Neural progenitor cell (in vitro differentiated cells): ENCODE results near the gene RALGAPA1. TPM values are rescaled to one million over a fixed set of nuclear protein-coding genes. Genes with fewer than 3 reads are reported as not detected.

Experiments used
- DNase-seq: peaks from one replicate; pipeline ENCODE4 v3.0.0-alpha.2; 2016; ENCODE audit warnings: low spot score
- H2AFZ ChIP-seq: fragments of 200-600 bp; sonication (generic); replicated peaks from 2 replicates; pipeline ENCODE4 v1.6.1; 2016; ENCODE audit warnings: antibody characterized with exemption
- H3F3A ChIP-seq: fragments of 200-600 bp; sonication (generic); 2 replicates; pipeline ENCODE4 v1.6.1; 2016; ENCODE audit warnings: antibody characterized with exemption, low read depth
- H3K27ac ChIP-seq: fragments of 200-600 bp; sonication (generic); 2 replicates; pipeline ENCODE4 v1.5.1; 2016; ENCODE audit warnings: mild to moderate bottlenecking
- H3K27me3 ChIP-seq: fragments of 200-600 bp; sonication (generic); 2 replicates; pipeline ENCODE4 v1.6.1; 2016; ENCODE audit warnings: mild to moderate bottlenecking, moderate library complexity
- H3K36me3 ChIP-seq: fragments of 200-600 bp; sonication (generic); 2 replicates; pipeline ENCODE4 v1.5.1; 2016
- H3K4me1 ChIP-seq: fragments of 200-600 bp; sonication (generic); 2 replicates; pipeline ENCODE4 v1.6.1; 2016; ENCODE audit warnings: mixed run types
- H3K4me2 ChIP-seq: fragments of 200-600 bp; sonication (generic); 2 replicates; pipeline ENCODE4 v1.6.1; 2016
- H3K4me3 ChIP-seq: fragments of 200-600 bp; sonication (generic); 2 replicates; pipeline ENCODE4 v1.5.1; 2016
- H3K79me2 ChIP-seq: fragments of 200-600 bp; sonication (generic); 2 replicates; pipeline ENCODE4 v1.6.1; 2016; ENCODE audit warnings: low read depth
- H3K9ac ChIP-seq: fragments of 200-600 bp; sonication (generic); 2 replicates; pipeline ENCODE4 v1.6.1; 2016
- H3K9me3 ChIP-seq: fragments of 200-600 bp; sonication (generic); 2 replicates; pipeline ENCODE4 v1.5.1; 2016; ENCODE audit warnings: low read depth
- H4K20me1 ChIP-seq: fragments of 200-600 bp; sonication (generic); 2 replicates; pipeline ENCODE4 v1.6.1; 2016; ENCODE audit warnings: low read depth
- H3K27ac Mint-ChIP-seq: 3 replicates; pipeline ENCODE4 v1.8.0; 2021; ENCODE audit warnings: mixed read lengths
- H3K27me3 Mint-ChIP-seq: 2 replicates; pipeline ENCODE4 v1.8.0; 2022; ENCODE audit warnings: low read depth, mild to moderate bottlenecking, inconsistent platforms, moderate library complexity, mixed read lengths; ENCODE audit not compliant: insufficient read depth
- H3K36me3 Mint-ChIP-seq: 3 replicates; pipeline ENCODE4 v1.8.0; 2021; ENCODE audit warnings: mixed read lengths
- H3K4me1 Mint-ChIP-seq: 3 replicates; pipeline ENCODE4 v1.8.0; 2021; ENCODE audit warnings: mixed read lengths
- H3K4me3 Mint-ChIP-seq: 3 replicates; pipeline ENCODE4 v1.8.0; 2021; ENCODE audit warnings: mild to moderate bottlenecking, moderate library complexity, mixed read lengths
- H3K9me3 Mint-ChIP-seq: 3 replicates; pipeline ENCODE4 v1.8.0; 2020; ENCODE audit warnings: mixed read lengths
- EZH2 ChIP-seq: fragments of 200-600 bp; sonication (generic); IDR thresholded peaks from 2 replicates; pipeline ENCODE4 v1.6.1; 2017; ENCODE audit warnings: antibody characterized with exemption, mild to moderate bottlenecking, moderate library complexity
- EZH2phosphoT487 ChIP-seq: fragments of 200-600 bp; sonication (generic); IDR thresholded peaks from 2 replicates; pipeline ENCODE4 v1.6.1; 2017; ENCODE audit warnings: antibody characterized with exemption
- total RNA-seq: library from RNA; depleted of rRNA; stranded (reverse); fragments of >200 nt; gene quantifications from 2 replicates; pipeline ENCODE4 v1.2.3, GENCODE V29; 2015; ENCODE audit warnings: low replicate concordance
- TF ChIP-seq, protein P1 (sequence below): fragments of 200-600 bp; sonication (generic); IDR thresholded peaks from 2 replicates; pipeline ENCODE4 v1.5.1; 2017; ENCODE audit warnings: antibody characterized with exemption, mild to moderate bottlenecking

Gene RALGAPA1
- total RNA-seq, 1 donor from 2014 or later = 31.7 TPM

DNA sequence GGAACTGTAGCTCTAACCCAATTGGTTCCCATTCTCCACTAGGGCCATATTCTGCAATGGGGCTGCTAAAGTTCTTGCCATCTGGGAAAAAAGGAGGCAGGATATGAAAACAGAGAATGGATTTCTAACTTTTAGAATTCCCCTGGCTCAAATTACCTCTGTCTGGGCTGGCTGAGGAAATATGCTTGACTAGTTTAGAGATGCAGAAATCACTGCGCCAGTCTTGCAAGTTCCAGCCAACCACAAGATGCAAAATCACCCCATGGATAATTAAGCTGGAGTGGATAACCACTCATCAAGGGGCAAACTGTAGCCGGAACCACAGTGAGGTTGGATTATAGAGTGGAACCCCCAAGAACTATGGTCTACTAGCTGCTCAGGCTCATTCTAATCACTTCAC lies 126.3 kb downstream of the RALGAPA1 start:
- TF ChIP-seq, protein P1, sequence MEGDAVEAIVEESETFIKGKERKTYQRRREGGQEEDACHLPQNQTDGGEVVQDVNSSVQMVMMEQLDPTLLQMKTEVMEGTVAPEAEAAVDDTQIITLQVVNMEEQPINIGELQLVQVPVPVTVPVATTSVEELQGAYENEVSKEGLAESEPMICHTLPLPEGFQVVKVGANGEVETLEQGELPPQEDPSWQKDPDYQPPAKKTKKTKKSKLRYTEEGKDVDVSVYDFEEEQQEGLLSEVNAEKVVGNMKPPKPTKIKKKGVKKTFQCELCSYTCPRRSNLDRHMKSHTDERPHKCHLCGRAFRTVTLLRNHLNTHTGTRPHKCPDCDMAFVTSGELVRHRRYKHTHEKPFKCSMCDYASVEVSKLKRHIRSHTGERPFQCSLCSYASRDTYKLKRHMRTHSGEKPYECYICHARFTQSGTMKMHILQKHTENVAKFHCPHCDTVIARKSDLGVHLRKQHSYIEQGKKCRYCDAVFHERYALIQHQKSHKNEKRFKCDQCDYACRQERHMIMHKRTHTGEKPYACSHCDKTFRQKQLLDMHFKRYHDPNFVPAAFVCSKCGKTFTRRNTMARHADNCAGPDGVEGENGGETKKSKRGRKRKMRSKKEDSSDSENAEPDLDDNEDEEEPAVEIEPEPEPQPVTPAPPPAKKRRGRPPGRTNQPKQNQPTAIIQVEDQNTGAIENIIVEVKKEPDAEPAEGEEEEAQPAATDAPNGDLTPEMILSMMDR = no peak
- TF ChIP-seq EZH2phosphoT487 (no peak), EZH2 (no peak)
- Histone ChIP-seq H3K36me3 (no peaks in the 10 kb centered on the region), H3K9ac (no peak overlapping the region), H3K9me3 (no peaks in the 10 kb centered on the region), H3K79me2 (no peaks in the 10 kb centered on the region), H4K20me1 (no peaks in the 10 kb centered on the region), H3K27me3 (no peaks in the 10 kb centered on the region), H3K4me1 (no peaks in the 10 kb centered on the region), H3K4me2 (no peak overlapping the region), H3F3A (no peaks in the 10 kb centered on the region), H3K27ac (no peak overlapping the region), H3K4me3 (no peak overlapping the region), H2AFZ (no peak overlapping the region)
- Mint-ChIP-seq H3K9me3 (no peaks in the 10 kb centered on the region), H3K36me3 (peaks cover 2% of the 10 kb centered on the region), H3K27ac (no peak overlapping the region), H3K4me3 (no peak overlapping the region), H3K27me3 (no peaks in the 10 kb centered on the region), H3K4me1 (peaks cover 6% of the 10 kb centered on the region)
- no peak for DNase-seq

DNA sequence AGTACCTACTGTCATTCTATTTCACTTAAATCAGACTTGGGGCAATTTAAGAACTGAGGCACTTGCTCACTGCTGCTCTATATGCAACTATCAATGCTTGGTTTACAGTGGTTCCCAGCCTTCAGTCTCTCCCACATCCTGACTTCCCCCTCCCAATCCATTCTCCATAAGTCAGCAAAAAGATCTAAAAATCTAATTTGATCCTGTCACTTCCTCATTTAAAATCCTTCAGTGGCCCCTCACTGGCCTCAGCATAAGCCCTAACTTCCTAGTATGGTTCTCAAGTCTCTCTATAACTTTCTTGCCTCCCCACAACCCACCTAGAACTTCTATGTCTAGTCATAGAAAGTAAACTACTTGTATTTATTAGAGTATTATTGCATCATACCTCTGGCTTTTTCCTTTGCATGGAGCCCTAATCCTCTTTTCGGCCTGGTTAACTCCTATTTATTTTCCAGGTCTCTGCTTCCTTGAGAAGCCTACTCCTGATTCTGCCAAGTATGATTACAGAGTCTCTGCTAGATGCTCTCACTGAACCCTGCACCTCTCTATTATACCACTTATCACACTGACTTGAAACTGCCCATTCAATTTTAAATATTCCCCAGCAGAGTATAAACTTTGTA lies 130.6 kb downstream of the RALGAPA1 start:
- DNase-seq = no peak
- no peaks in the 10 kb centered on the region for H3K79me2 ChIP-seq
- no peak overlapping the region for H3K4me3 ChIP-seq
- Mint-ChIP-seq H3K9me3 (no peaks in the 10 kb centered on the region), H3K4me3 (no peak overlapping the region), H3K27ac (no peak overlapping the region), H3K4me1 (peaks cover 6% of the 10 kb centered on the region), H3K27me3 (no peaks in the 10 kb centered on the region), H3K36me3 (peaks cover 5% of the 10 kb centered on the region)
- H3K27ac ChIP-seq = no peak overlapping the region
- no peak overlapping the region for H3K9ac ChIP-seq
- no peaks in the 10 kb centered on the region for H3K9me3 ChIP-seq
- H3K36me3 ChIP-seq = peaks cover 5% of the 10 kb centered on the region
- no peaks in the 10 kb centered on the region for H3K4me1 ChIP-seq
- TF ChIP-seq, protein P1 = no peak
- TF ChIP-seq EZH2phosphoT487 = no peak
- no peak for TF ChIP-seq EZH2
- H3F3A ChIP-seq = no peaks in the 10 kb centered on the region
- H4K20me1 ChIP-seq = no peaks in the 10 kb centered on the region
- no peaks in the 10 kb centered on the region for H3K27me3 ChIP-seq
- H3K4me2 ChIP-seq = no peak overlapping the region
- H2AFZ ChIP-seq = no peak overlapping the region

- H4K20me1 ChIP-seq = no peaks in the 10 kb centered on the region
- H3K9me3 ChIP-seq = no peaks in the 10 kb centered on the region
- no peaks in the 10 kb centered on the region for H3K27me3 ChIP-seq
- Mint-ChIP-seq H3K4me1 (no peaks in the 10 kb centered on the region), H3K9me3 (no peaks in the 10 kb centered on the region), H3K27me3 (peaks cover 5% of the 10 kb centered on the region), H3K36me3 (peaks cover 8% of the 10 kb centered on the region), H3K4me3 (no peak overlapping the region), H3K27ac (no peak overlapping the region)
- no peaks in the 10 kb centered on the region for H3K79me2 ChIP-seq
- no peak overlapping the region for H3K27ac ChIP-seq
- H3K4me3 ChIP-seq = no peak overlapping the region
- no peaks in the 10 kb centered on the region for H3F3A ChIP-seq
- no peaks in the 10 kb centered on the region for H3K4me1 ChIP-seq
- H2AFZ ChIP-seq = no peak overlapping the region
- H3K36me3 ChIP-seq = no peaks in the 10 kb centered on the region
- no peak overlapping the region for H3K9ac ChIP-seq
- no peak for DNase-seq
- H3K4me2 ChIP-seq = no peak overlapping the region
- no peak for TF ChIP-seq EZH2phosphoT487
- TF ChIP-seq, protein P1 = no peak
- TF ChIP-seq EZH2 = no peak
These were observed 139.3 kb downstream of the RALGAPA1 start for GRCh38 chr14:35669782-35670181.
